Breast epithelium (tissue), 4 donors: ENCODE data around the gene GPR17. TPM values are rescaled to one million over a fixed set of nuclear protein-coding genes. Genes with fewer than 3 reads are reported as not detected.

Source experiments
- DNase-seq, 2 donors: peaks; one replicate each; pipeline ENCODE4 v3.0.0-alpha.2; 2019; ENCODE audit warnings: low spot score in 2 of 2
- H3K27ac ChIP-seq, 2 donors: fragments of 200-600 bp; sonication (generic) in 1 of 2; one replicate each; pipeline ENCODE4 v1.5.1; 2016 to 2019; ENCODE audit warnings: mild to moderate bottlenecking in 1 of 2
- H3K27me3 ChIP-seq, 2 donors: fragments of 200-600 bp; sonication (generic) in 1 of 2; one replicate each; pipeline versions ENCODE4 v1.5.1 to v1.6.0; 2017 to 2019; ENCODE audit warnings: control low read depth in 1 of 2, mild to moderate bottlenecking in 1 of 2
- H3K36me3 ChIP-seq: fragments of 200-600 bp; one replicate; pipeline ENCODE4 v1.5.1; 2019
- H3K4me1 ChIP-seq, 2 donors: fragments of 200-600 bp; sonication (generic); one replicate each; pipeline ENCODE4 v1.5.1; 2016 to 2019; ENCODE audit warnings: control low read depth in 1 of 2
- H3K4me3 ChIP-seq, 3 donors: fragments of 200-600 bp; sonication (generic); 1 replicate in 2 of 3; 2 replicates in 1 of 3; pipeline ENCODE4 v1.5.1; 2016 to 2019; ENCODE audit warnings: mild to moderate bottlenecking in 3 of 3, moderate library complexity in 2 of 3
- H3K9me3 ChIP-seq, 2 donors: fragments of 200-600 bp; sonication (generic) in 1 of 2; one replicate each; pipeline ENCODE4 v1.5.1; 2016 to 2019; ENCODE audit warnings: control low read depth in 1 of 2
- POLR2A ChIP-seq: fragments of 450-650 bp; IDR thresholded peaks from one replicate; pipeline ENCODE4 v1.6.1; 2016; ENCODE audit warnings: antibody characterized with exemption, mild to moderate bottlenecking, moderate library complexity
- POLR2AphosphoS5 ChIP-seq, 3 donors: sonication (generic); formaldehyde crosslinking; IDR thresholded peaks; one replicate each; pipeline ENCODE4 v1.6.1; 2017; ENCODE audit warnings: antibody characterized with exemption in 3 of 3
- intact Hi-C: fragments of 100-400 bp; cut with DNase I; formaldehyde crosslinking; loops from one replicate; pipeline ENCODE4 v1.15.1; 2023; ENCODE audit warnings: low total_unique reads
- total RNA-seq, 3 donors: library from RNA; depleted of rRNA; stranded (reverse); fragments of >200 nt; gene quantifications; one replicate each; pipeline ENCODE4 v1.1.0, GENCODE V29; 2016
- TF ChIP-seq, protein P1 (sequence below), 3 donors: fragments of 450-650 bp; IDR thresholded peaks; one replicate each; pipeline ENCODE4 v1.5.1; 2016 to 2017; ENCODE audit warnings: antibody characterized with exemption in 3 of 3, mild to moderate bottlenecking in 3 of 3, moderate library complexity in 3 of 3

GPR17 gene
- total RNA-seq, 3 donors from 2014 or later: not detected

DNA sequence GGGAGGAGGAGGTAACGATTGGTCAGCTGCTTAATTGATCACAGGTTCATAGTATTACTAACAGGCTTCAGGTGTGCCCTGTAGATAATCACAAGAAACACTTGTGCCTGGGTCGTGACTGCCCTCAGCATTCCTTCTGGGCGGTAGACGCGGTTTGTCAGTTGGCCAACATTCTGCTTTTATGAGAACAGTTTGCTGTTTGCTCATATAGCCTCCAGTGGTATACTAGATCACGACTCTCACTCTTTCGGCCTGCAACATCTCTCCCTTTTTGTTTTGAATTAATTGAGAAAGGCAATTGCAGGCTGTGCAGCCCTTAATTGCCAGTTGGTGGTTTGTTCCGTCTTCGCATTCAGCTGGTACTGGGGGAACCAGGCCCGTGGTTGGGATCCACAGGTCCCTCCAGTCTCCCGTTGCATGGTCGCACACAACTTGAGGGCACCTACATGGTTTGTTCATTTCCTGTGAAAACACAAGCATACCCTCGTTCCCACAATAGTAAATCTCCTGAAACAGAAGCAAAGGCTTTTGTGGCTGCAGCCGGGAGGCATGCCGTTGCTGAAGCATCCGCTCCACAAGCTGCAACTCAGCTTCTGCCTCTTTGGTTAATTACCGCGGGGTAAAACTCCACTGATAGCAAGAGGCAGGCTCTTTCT, 30.3 kb upstream of the GPR17 start:
- TF ChIP-seq, protein P1, sequence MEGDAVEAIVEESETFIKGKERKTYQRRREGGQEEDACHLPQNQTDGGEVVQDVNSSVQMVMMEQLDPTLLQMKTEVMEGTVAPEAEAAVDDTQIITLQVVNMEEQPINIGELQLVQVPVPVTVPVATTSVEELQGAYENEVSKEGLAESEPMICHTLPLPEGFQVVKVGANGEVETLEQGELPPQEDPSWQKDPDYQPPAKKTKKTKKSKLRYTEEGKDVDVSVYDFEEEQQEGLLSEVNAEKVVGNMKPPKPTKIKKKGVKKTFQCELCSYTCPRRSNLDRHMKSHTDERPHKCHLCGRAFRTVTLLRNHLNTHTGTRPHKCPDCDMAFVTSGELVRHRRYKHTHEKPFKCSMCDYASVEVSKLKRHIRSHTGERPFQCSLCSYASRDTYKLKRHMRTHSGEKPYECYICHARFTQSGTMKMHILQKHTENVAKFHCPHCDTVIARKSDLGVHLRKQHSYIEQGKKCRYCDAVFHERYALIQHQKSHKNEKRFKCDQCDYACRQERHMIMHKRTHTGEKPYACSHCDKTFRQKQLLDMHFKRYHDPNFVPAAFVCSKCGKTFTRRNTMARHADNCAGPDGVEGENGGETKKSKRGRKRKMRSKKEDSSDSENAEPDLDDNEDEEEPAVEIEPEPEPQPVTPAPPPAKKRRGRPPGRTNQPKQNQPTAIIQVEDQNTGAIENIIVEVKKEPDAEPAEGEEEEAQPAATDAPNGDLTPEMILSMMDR (IDR thresholded peaks at IDR 0.05): no peak
- TF ChIP-seq POLR2A (no peak), POLR2AphosphoS5 (IDR thresholded peaks at IDR 0.05) (no peak)
- H3K27me3 ChIP-seq: no peaks in the 10 kb centered on the region
- H3K9me3 ChIP-seq: peaks cover 14 to 21% of the 10 kb centered on the region in 2 donors
- H3K4me1 ChIP-seq: no peaks in the 10 kb centered on the region
- peak in 1 of 2 donors; percentile 10 for DNase-seq
- intact Hi-C loops: no loop called here
- no peak overlapping the region for H3K27ac ChIP-seq
- H3K36me3 ChIP-seq: no peaks in the 10 kb centered on the region
- H3K4me3 ChIP-seq: no peak overlapping the region

- Histone ChIP-seq H3K9me3 (peaks cover 0 to 2% of the 10 kb centered on the region in 2 donors), H3K4me1 (no peaks in the 10 kb centered on the region), H3K27ac (no peak overlapping the region), H3K36me3 (no peaks in the 10 kb centered on the region), H3K4me3 (no peak overlapping the region), H3K27me3 (no peaks in the 10 kb centered on the region)
- DNase-seq: peak in 1 of 2 donors; percentile 2
- TF ChIP-seq, protein P1 (IDR thresholded peaks at IDR 0.05): no peak
- no peak for TF ChIP-seq POLR2A
- no peak for TF ChIP-seq POLR2AphosphoS5 (IDR thresholded peaks at IDR 0.05)
- intact Hi-C loops: no loop called here
Observed at GRCh38 chr2:127618551-127619202, 27.3 kb upstream of the GPR17 start.

DNA sequence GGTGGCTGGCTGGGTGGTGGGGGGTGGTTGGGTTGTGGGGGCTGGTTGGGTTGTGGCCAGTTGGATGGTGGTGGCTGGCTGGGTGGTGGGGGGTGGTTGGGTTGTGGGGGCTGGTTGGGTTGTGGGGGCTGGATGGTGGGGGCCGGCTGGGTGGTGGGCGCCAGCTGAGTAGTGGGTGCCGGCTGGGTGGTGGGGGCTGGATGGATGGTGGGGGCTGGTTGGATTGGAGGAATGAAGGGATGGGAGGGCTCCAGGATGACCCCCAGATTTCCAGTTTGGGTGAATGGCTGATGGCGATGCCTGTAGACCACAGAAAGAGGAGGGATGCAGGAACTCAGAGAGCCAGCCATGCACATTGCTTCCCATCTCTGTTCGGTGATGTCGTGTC, 26.8 kb upstream of the GPR17 start:
- Histone ChIP-seq H3K9me3 (no peaks in the 10 kb centered on the region), H3K4me3 (no peak overlapping the region), H3K36me3 (no peaks in the 10 kb centered on the region), H3K27ac (no peak overlapping the region), H3K27me3 (no peaks in the 10 kb centered on the region), H3K4me1 (no peaks in the 10 kb centered on the region)
- DNase-seq: peak in 1 of 2 donors; percentile 20
- TF ChIP-seq POLR2AphosphoS5 (IDR thresholded peaks at IDR 0.05) (no peak), POLR2A (no peak)
- TF ChIP-seq, protein P1 (IDR thresholded peaks at IDR 0.05): no peak
- intact Hi-C loops: no loop called here

- no peaks in the 10 kb centered on the region for H3K36me3 ChIP-seq
- H3K4me1 ChIP-seq: no peaks in the 10 kb centered on the region
- H3K27ac ChIP-seq: no peak overlapping the region
- H3K27me3 ChIP-seq: no peaks in the 10 kb centered on the region
- intact Hi-C loops: no loop called here
- DNase-seq: peak in 1 of 2 donors; percentile 17
- no peaks in the 10 kb centered on the region for H3K9me3 ChIP-seq
- no peak overlapping the region for H3K4me3 ChIP-seq
- TF ChIP-seq POLR2AphosphoS5 (IDR thresholded peaks at IDR 0.05) (no peak), POLR2A (no peak)
- TF ChIP-seq, protein P1 (IDR thresholded peaks at IDR 0.05): no peak
Observed at GRCh38 chr2:127619877-127620705, 25.9 kb upstream of the GPR17 start.
